ENCODE measurements around the gene ZNF296.

ZNF296 gene

DNA sequence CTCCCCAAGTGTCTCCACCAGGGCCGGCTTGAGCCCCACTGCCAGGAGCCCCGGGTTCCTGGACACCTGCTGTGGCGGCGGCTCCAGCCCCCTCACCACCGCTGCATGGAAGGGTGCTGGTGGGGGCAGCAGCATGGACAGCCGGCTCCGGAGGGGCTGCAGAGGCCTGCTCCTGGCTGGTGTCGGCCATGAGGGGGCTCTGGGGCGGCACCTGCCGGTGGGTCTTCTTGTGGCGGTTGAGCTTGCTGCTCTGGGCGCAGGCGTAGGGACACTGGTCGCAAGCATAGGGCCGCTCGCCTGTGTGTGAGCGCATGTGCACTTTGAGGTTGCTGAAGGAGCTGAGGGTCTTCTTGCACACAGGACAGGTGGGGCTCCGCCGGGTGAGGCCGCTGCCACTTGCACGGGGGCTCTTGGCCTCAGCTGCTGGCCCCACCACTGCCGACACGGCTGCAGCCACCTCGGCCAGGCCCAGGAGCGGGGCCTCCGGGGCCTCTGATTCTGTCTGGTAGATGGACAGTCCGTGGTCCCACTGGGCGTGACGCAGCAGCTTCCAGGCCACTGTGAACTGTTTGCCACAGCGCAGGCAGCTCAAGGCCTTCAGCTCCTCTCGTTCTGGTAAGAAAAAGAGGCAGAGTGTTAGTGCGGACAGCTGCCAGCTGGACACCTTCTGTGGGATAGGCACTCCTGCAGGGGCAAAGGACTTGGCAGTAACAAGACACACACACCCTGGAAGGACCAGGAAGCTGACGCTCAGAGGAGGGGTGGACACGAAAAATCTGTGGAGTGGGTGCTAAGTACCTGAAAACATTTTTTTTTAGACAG, 4.1 kb downstream of the ZNF296 start:
- CTCF ChIA-PET = interaction anchor here (0.6 to 0.7 kb wide), 3 partner anchors 13 to 465 kb away, joined by 3 to 4 read pairs (median 3); no protein-coding TSS in a partner anchor

DNA sequence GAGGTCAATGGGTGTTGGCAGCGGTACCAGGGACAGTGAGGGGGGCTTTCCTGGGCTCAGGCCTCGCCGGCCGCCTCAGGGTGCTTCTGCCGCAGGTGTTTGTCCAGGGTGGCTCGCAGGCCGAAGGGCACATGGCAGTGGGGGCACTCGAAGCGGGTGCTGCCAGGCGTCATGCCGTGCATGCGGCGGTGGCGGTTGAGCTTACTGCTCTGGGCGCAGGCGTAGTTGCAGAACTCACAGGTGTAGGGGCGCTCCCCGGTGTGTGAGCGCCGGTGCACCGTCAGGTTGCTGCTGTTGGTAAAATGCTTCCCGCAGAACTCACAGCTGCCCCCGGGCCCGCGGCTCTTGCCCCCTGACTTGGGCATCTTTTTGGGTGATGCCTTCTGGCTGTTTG, 4.7 kb downstream of the ZNF296 start:
- H3K27ac ChIP-seq = peak overlapping the region; percentile 90
- no peak for TF ChIP-seq CTCF (conservative IDR thresholded peaks at IDR 0.05; ENCODE audit: low read depth)
- DNase-seq (ENCODE audit: low spot score) = no peak
- CTCF ChIA-PET = interaction anchor here (0.6 to 0.7 kb wide), 2 partner anchors 26 to 466 kb away, joined by 3 to 4 read pairs; no protein-coding TSS in a partner anchor
- POLR2A ChIA-PET (ENCODE audit: low non-redundant PET) = no interaction called here

More for the DNA sequence above, 4.1 kb downstream of the ZNF296 start:
- TF ChIP-seq CTCF (conservative IDR thresholded peaks at IDR 0.05; ENCODE audit: low read depth) = no peak
- POLR2A ChIA-PET (ENCODE audit: low non-redundant PET) = no interaction called here
- peak overlapping the region; percentile 90 for H3K27ac ChIP-seq
- DNase-seq (ENCODE audit: low spot score) = no peak

GRCh38 chr19:45070861-45071544, 5.3 kb downstream of the ZNF296 start:
- peak; percentile 12 for DNase-seq (ENCODE audit: low spot score)
- POLR2A ChIA-PET (ENCODE audit: low non-redundant PET) = no interaction called here
- CTCF ChIA-PET = interaction anchor here (0.6 to 1.3 kb wide), 3 partner anchors 12 to 467 kb away, joined by 3 to 4 read pairs (median 4); no protein-coding TSS in a partner anchor
- peak overlapping the region; percentile 90 for H3K27ac ChIP-seq
- TF ChIP-seq CTCF (conservative IDR thresholded peaks at IDR 0.05; ENCODE audit: low read depth) = no peak

DNA sequence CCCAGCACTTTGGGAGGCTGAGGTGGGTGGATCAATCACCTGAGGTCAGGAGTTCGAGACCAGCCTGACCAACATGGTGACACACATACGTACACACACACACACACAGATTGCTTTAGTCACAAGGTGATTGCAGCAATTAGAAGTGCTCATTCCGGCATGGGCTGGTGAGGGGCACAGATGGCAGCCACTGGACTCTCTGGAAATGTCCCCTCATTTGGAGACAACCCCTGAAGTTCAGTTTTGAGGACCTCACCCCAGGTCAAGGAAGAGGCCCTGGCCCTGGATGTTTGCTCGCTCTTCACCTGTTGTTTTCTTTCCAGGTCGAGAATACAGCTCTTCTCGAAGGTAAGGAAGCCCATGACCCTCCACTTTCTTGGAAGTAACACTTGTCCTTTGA, 6.1 kb downstream of the ZNF296 start:
- H3K27ac ChIP-seq = peak overlapping the region; percentile 90
- TF ChIP-seq CTCF (conservative IDR thresholded peaks at IDR 0.05; ENCODE audit: low read depth) = no peak
- no peak for DNase-seq (ENCODE audit: low spot score)
- POLR2A ChIA-PET (ENCODE audit: low non-redundant PET) = no interaction called here
- CTCF ChIA-PET = interaction anchor here (0.7 to 1.3 kb wide), 2 partner anchors 11 to 12 kb away, joined by 3 to 4 read pairs; no protein-coding TSS in a partner anchor

DNA sequence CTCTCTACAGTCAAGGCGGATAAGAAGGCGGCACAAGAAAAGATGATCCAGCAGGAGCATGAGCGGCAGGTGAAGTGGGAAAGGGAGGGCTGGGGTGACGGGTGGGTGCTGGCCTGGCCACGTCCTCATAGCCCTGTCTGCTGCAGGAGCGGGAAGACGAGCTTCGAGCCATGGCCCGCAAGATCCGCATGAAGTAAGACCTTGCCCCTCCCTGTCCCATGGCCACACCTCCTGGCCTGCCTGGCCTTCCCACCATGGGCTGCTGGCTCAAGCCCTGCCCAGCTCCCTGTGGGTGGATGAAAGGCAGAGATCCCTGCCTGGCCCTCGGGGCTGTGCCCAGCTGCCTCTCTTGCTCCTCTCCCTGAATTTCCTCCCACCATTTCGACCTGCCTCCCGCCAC, 7.2 kb downstream of the ZNF296 start:
- H3K27ac ChIP-seq = peak overlapping the region; percentile 90
- TF ChIP-seq CTCF (conservative IDR thresholded peaks at IDR 0.05; ENCODE audit: low read depth) = no peak
- CTCF ChIA-PET = interaction anchor here (1.8 kb wide), 1 partner anchor 10 kb away, joined by 9 read pairs; no protein-coding TSS in a partner anchor
- POLR2A ChIA-PET (ENCODE audit: low non-redundant PET) = interaction anchor here (0.6 kb wide), 1 partner anchor 14 kb away, joined by 10 read pairs; no protein-coding TSS in a partner anchor
- DNase-seq (ENCODE audit: low spot score) = peak; percentile 73

GRCh38 chr19:45068041-45068440, 8.2 kb downstream of the ZNF296 start:
- CTCF ChIA-PET = interaction anchor here (1.8 kb wide), 1 partner anchor 9 kb away, joined by 9 read pairs; no protein-coding TSS in a partner anchor
- peak overlapping the region; percentile 90 for H3K27ac ChIP-seq
- POLR2A ChIA-PET (ENCODE audit: low non-redundant PET) = interaction anchor here (0.6 kb wide), 1 partner anchor 27 kb away, joined by 3 read pairs; no protein-coding TSS in a partner anchor
- TF ChIP-seq CTCF (conservative IDR thresholded peaks at IDR 0.05; ENCODE audit: low read depth) = no peak
- DNase-seq (ENCODE audit: low spot score) = no peak
